H1 (cell line): Measurements from ENCODE around the gene RBFOX1. TPM values are rescaled to one million over a fixed set of nuclear protein-coding genes. Genes with fewer than 3 reads are reported as not detected.

Experiments
- CTCF ChIA-PET: fragments of 300-600 bp; sonication (Branson Sonifier 250); formaldehyde crosslinking; loops from one replicate; lab custom pipeline; 2021; ENCODE audit not compliant: partially characterized antibody; lab: Charles Lee
- POLR2A ChIA-PET: fragments of 300-600 bp; sonication (Branson Sonifier 250); formaldehyde crosslinking; loops from one replicate; lab custom pipeline; 2021; ENCODE audit warnings: inconsistent platforms; ENCODE audit not compliant: partially characterized antibody; lab: Charles Lee
- DNase-seq, 2 experiments: peaks; one replicate each; pipeline versions ENCODE4 v3.0.0 to v3.0.0-alpha.2; 2010 to 2022; ENCODE audit warnings: low spot score in 2 of 2, low read depth in 1 of 2, mixed read lengths in 1 of 2
- FAIRE-seq: peaks from 2 replicates; lab custom pipeline; 2011; peaks lifted over from hg19 to GRCh38; lab: Jason Lieb, UNC
- H2AFZ ChIP-seq: 2 replicates; pipeline ENCODE4 v1.8.1; 2012; ENCODE audit warnings: low read length, inconsistent platforms
- H2AK5ac ChIP-seq: 2 replicates; pipeline ENCODE4 v1.6.1; 2013; ENCODE audit warnings: low read depth, low read length
- H2BK120ac ChIP-seq: replicated peaks from 2 replicates; pipeline ENCODE3; 2013; ENCODE audit warnings: low read depth, low read length, inconsistent platforms
- H2BK12ac ChIP-seq: 2 replicates; pipeline ENCODE4 v1.6.1; 2013; ENCODE audit warnings: low read depth, low read length
- H2BK15ac ChIP-seq: 2 replicates; pipeline ENCODE4 v1.6.1; 2013; ENCODE audit warnings: low read length
- H2BK20ac ChIP-seq: 2 replicates; pipeline ENCODE4 v1.6.1; 2013; ENCODE audit warnings: low read length
- H2BK5ac ChIP-seq: 2 replicates; pipeline ENCODE4 v1.6.1; 2013; ENCODE audit warnings: low read depth, low read length
- H3K14ac ChIP-seq: 2 replicates; pipeline ENCODE4 v1.6.1; 2013; ENCODE audit warnings: inconsistent platforms; ENCODE audit not compliant: insufficient read length
- H3K18ac ChIP-seq: 2 replicates; pipeline ENCODE4 v1.6.1; 2013; ENCODE audit warnings: low read length; ENCODE audit errors: extremely low read depth
- H3K23ac ChIP-seq: 2 replicates; pipeline ENCODE4 v1.6.1; 2013; ENCODE audit warnings: inconsistent platforms; ENCODE audit not compliant: insufficient read length
- H3K23me2 ChIP-seq: 2 replicates; pipeline ENCODE4 v1.6.1; 2013; ENCODE audit warnings: low read depth, low read length
- H3K27ac ChIP-seq: 2 replicates; pipeline ENCODE4 v1.6.1; 2011; ENCODE audit warnings: low read depth, low read length, inconsistent platforms
- H3K27me3 ChIP-seq, 4 experiments: replicated peaks in 1 of 4; 1 replicate in 1 of 4; 2 replicates in 3 of 4; pipeline versions ENCODE4 v1.6.1 to v1.8.1; 2011 to 2013; ENCODE audit warnings: low read length in 3 of 4, mild to moderate bottlenecking in 3 of 4, inconsistent platforms in 2 of 4, mixed read lengths in 2 of 4, moderate library complexity in 1 of 4; ENCODE audit not compliant: control insufficient read depth in 3 of 4, insufficient read depth in 3 of 4; ENCODE audit errors: extremely low read depth in 1 of 4
- H3K36me3 ChIP-seq, 4 experiments: 2 replicates each; pipeline versions ENCODE4 v1.6.1 to v1.8.1; 2011 to 2013; ENCODE audit warnings: mild to moderate bottlenecking in 4 of 4, low read length in 3 of 4, moderate library complexity in 2 of 4, control low read depth in 1 of 4, inconsistent platforms in 1 of 4; ENCODE audit not compliant: insufficient read depth in 4 of 4, control insufficient read depth in 2 of 4
- H3K4ac ChIP-seq: replicated peaks from 2 replicates; pipeline ENCODE3; 2013; ENCODE audit warnings: low read length, low read depth, mixed read lengths, inconsistent platforms; ENCODE audit not compliant: insufficient read length
- H3K4me1 ChIP-seq, 4 experiments: replicated peaks in 1 of 4; 1 replicate in 1 of 4; 2 replicates in 3 of 4; pipeline versions ENCODE4 v1.6.1 to v1.8.1; 2011 to 2013; ENCODE audit warnings: low read length in 3 of 4, inconsistent platforms in 2 of 4, mixed read lengths in 1 of 4; ENCODE audit not compliant: insufficient read depth in 4 of 4, control insufficient read depth in 3 of 4
- H3K4me2 ChIP-seq, 2 experiments: 2 replicates each; pipeline versions ENCODE4 v1.6.1 to v1.8.1; 2011 to 2013; ENCODE audit warnings: low read depth in 2 of 2, low read length in 2 of 2, control low read depth in 1 of 2, inconsistent platforms in 1 of 2, mild to moderate bottlenecking in 1 of 2; ENCODE audit not compliant: insufficient read depth in 1 of 2
- H3K4me3 ChIP-seq, 4 experiments: fragments of 200-600, 300-600 bp in 1 of 4; sonication (generic), shearing (Covaris generic), sonication (Bioruptor Twin) in 1 of 4; 2 replicates each; pipeline versions ENCODE4 v1.5.1 to v1.8.1; 2011 to 2016; ENCODE audit warnings: low read length in 4 of 4, low read depth in 3 of 4, control low read depth in 2 of 4, inconsistent platforms in 2 of 4, mild to moderate bottlenecking in 2 of 4, mixed read lengths in 1 of 4, moderate library complexity in 1 of 4; ENCODE audit not compliant: insufficient read depth in 2 of 4; ENCODE audit errors: extremely low read depth in 1 of 4
- H3K56ac ChIP-seq: replicated peaks from 2 replicates; pipeline ENCODE3; 2013; ENCODE audit warnings: low read depth, mild to moderate bottlenecking, mixed read lengths, low read length, inconsistent platforms; ENCODE audit not compliant: insufficient read length
- H3K79me1 ChIP-seq: 2 replicates; pipeline ENCODE4 v1.6.1; 2013; ENCODE audit warnings: low read depth, low read length, control low read depth
- H3K79me2 ChIP-seq, 2 experiments: 2 replicates each; pipeline versions ENCODE4 v1.6.1 to v1.8.1; 2012 to 2013; ENCODE audit warnings: low read length in 2 of 2, mild to moderate bottlenecking in 2 of 2, inconsistent platforms in 1 of 2; ENCODE audit not compliant: insufficient read depth in 2 of 2, control insufficient read depth in 1 of 2
- H3K9ac ChIP-seq, 4 experiments: replicated peaks in 1 of 4; 1 replicate in 1 of 4; 2 replicates in 3 of 4; pipeline versions ENCODE4 v1.6.1 to v1.8.1; 2011 to 2013; ENCODE audit warnings: low read depth in 3 of 4, low read length in 3 of 4, control low read depth in 2 of 4, mild to moderate bottlenecking in 2 of 4, moderate library complexity in 2 of 4, inconsistent platforms in 1 of 4; ENCODE audit errors: extremely low read depth in 1 of 4
- H3K9me3 ChIP-seq, 2 experiments: 2 replicates each; pipeline versions ENCODE4 v1.6.1 to v1.8.1; 2012 to 2013; ENCODE audit warnings: mild to moderate bottlenecking in 2 of 2, moderate library complexity in 2 of 2, control low read depth in 1 of 2, inconsistent platforms in 1 of 2, low read depth in 1 of 2, low read length in 1 of 2, mixed read lengths in 1 of 2; ENCODE audit not compliant: insufficient read depth in 2 of 2
- H4K20me1 ChIP-seq, 2 experiments: replicated peaks in 1 of 2; 2 replicates each; pipeline versions ENCODE3 to v1.8.1; 2011 to 2013; ENCODE audit warnings: inconsistent platforms in 2 of 2, low read length in 2 of 2, mild to moderate bottlenecking in 1 of 2; ENCODE audit not compliant: insufficient read depth in 2 of 2, control insufficient read depth in 1 of 2
- H4K5ac ChIP-seq: 2 replicates; pipeline ENCODE4 v1.6.1; 2013; ENCODE audit warnings: low read length, low read depth, mixed read lengths, inconsistent platforms; ENCODE audit not compliant: insufficient read length
- H4K8ac ChIP-seq: 2 replicates; pipeline ENCODE4 v1.8.0; 2013; ENCODE audit warnings: mild to moderate bottlenecking, moderate library complexity, low read length, inconsistent platforms; ENCODE audit not compliant: insufficient read depth; ENCODE audit errors: extremely low read depth
- H4K91ac ChIP-seq: replicated peaks from 2 replicates; pipeline ENCODE3; 2013; ENCODE audit warnings: low read length, mixed read lengths, inconsistent platforms; ENCODE audit not compliant: insufficient read length
- BRCA1 ChIP-seq: IDR thresholded peaks from 2 replicates; pipeline ENCODE4 v1.6.1; 2012; ENCODE audit warnings: low read depth, low read length, improper control_type of control experiment
- CREB1 ChIP-seq: IDR thresholded peaks from 2 replicates; pipeline ENCODE4 v1.6.1; 2012; ENCODE audit warnings: inconsistent platforms
- CTBP2 ChIP-seq: IDR thresholded peaks from 2 replicates; pipeline ENCODE4 v1.7.0; 2011; ENCODE audit warnings: borderline replicate concordance, mild to moderate bottlenecking, moderate library complexity, mixed read lengths, low read length; ENCODE audit not compliant: insufficient read depth, insufficient read length
- E2F6 ChIP-seq: IDR thresholded peaks from 2 replicates; pipeline ENCODE4 v1.6.1; 2012; ENCODE audit warnings: inconsistent platforms
- EP300 ChIP-seq, 2 experiments: IDR thresholded peaks; 1 replicate in 1 of 2; 2 replicates in 1 of 2; pipeline ENCODE4 v1.6.1; 2011 to 2012; ENCODE audit warnings: low read depth in 2 of 2, low read length in 2 of 2, mild to moderate bottlenecking in 2 of 2, borderline replicate concordance in 1 of 2, inconsistent platforms in 1 of 2, moderate library complexity in 1 of 2
- HDAC2 ChIP-seq, 2 experiments: fragments of 300-600 bp in 1 of 2; sonication (generic) in 1 of 2; IDR thresholded peaks; 2 replicates each; pipeline ENCODE4 v1.6.1; 2011 to 2012; ENCODE audit warnings: low read depth in 2 of 2, low read length in 2 of 2, mild to moderate bottlenecking in 2 of 2, moderate library complexity in 2 of 2, borderline replicate concordance in 1 of 2, inconsistent platforms in 1 of 2
- KDM1A ChIP-seq: fragments of 200-600, 300-600 bp; sonication (generic); IDR thresholded peaks from 2 replicates; pipeline ENCODE4 v1.7.1; 2016; ENCODE audit warnings: mild to moderate bottlenecking, low read length, borderline replicate concordance
- PHF8 ChIP-seq: fragments of 200-600 bp; sonication (generic); conservative IDR thresholded peaks from 2 replicates; pipeline ENCODE4 v1.7.1; 2012; ENCODE audit warnings: low read depth, mild to moderate bottlenecking, inconsistent platforms, low read length, moderate library complexity
- SAP30 ChIP-seq: fragments of 300-600 bp; sonication (generic); IDR thresholded peaks from 2 replicates; pipeline ENCODE4 v1.7.1; 2012; ENCODE audit warnings: low read length, moderate library complexity, mild to moderate bottlenecking, inconsistent platforms; ENCODE audit not compliant: insufficient read depth, insufficient replicate concordance
- TEAD4 ChIP-seq: IDR thresholded peaks from 2 replicates; pipeline ENCODE4 v1.6.1; 2012; ENCODE audit warnings: low read depth, low read length, inconsistent platforms, mixed read lengths
- YY1 ChIP-seq: IDR thresholded peaks from 2 replicates; pipeline ENCODE4 v1.6.1; 2011; ENCODE audit warnings: low read depth, mild to moderate bottlenecking, low read length
- WGBS, 2 experiments: shearing (Covaris generic) in 1 of 2; methylation state at CpG; one replicate each; pipeline versions ENCODE4 v1.1.6 to v1.1.7; 2013 to 2015; ENCODE audit warnings: low lambda C conversion rate in 2 of 2, mixed read lengths in 2 of 2, inconsistent platforms in 1 of 2, low coverage in 1 of 2, missing lambda C conversion rate in 1 of 2; ENCODE audit not compliant: insufficient replicate concordance in 2 of 2, insufficient coverage in 1 of 2, insufficient read length in 1 of 2; ENCODE audit errors: extremely low coverage in 1 of 2, missing lambda C conversion rate in 1 of 2; 5-methylcytosine and 5-hydroxymethylcytosine counted together
- polyA plus RNA-seq, 7 experiments: library from polyadenylated mRNA; depleted of rRNA in 3 of 7; stranded (reverse) in 5 of 7; unstranded in 2 of 7; fragments of >200 nt in 5 of 7; fragments of 200-250 nt in 2 of 7; gene quantifications; 1 replicate in 5 of 7; 2 replicates in 1 of 7; 4 replicates in 1 of 7; pipeline versions ENCODE4 v1.2.1 to v1.2.3, GENCODE V29; 2011 to 2013; ENCODE audit warnings: missing spikeins in 2 of 7, mixed read lengths in 2 of 7
- total RNA-seq: library from RNA; stranded (reverse); fragmentation: NEBNext Ultra II Directional; extraction: Animal tissue kit (Norgen Biotek cat#: 25700); gene quantifications from 2 replicates; pipeline ENCODE4 v1.2.1, GENCODE V29; 2021

Gene RBFOX1
- total and polyA plus RNA-seq, 2 of the 8 experiments (the other 6 are each of a cell fraction or from before 2014, with no cell fraction given): 1.7 to 2.8 TPM

GRCh38 chr16:7638306-7638705 lies 305.7 kb downstream of the RBFOX1 start:
- Histone ChIP-seq H2BK120ac (no peak overlapping the region), H3K56ac (no peak overlapping the region), H4K5ac (no peak overlapping the region), H2BK15ac (no peak overlapping the region), H3K4me1 (peaks cover 0 to 10% (median 4%) of the 10 kb centered on the region in 4 experiments; a peak in 4 of 7 replicates), H3K4me3 (no peak overlapping the region), H3K4me2 (no peak overlapping the region), H3K4ac (no peak overlapping the region), H3K9ac (no peak overlapping the region), H4K91ac (no peak overlapping the region), H3K79me2 (no peaks in the 10 kb centered on the region), H3K14ac (no peak overlapping the region), H4K20me1 (no peaks in the 10 kb centered on the region), H2BK20ac (no peak overlapping the region), H3K9me3 (no peaks in the 10 kb centered on the region), H3K27ac (no peak overlapping the region), H2AK5ac (no peak overlapping the region), H3K23ac (no peak overlapping the region), H2BK5ac (no peak overlapping the region), H3K27me3 (no peaks in the 10 kb centered on the region; a peak in 1 of 7 replicates), H2BK12ac (no peak overlapping the region), H2AFZ (no peak overlapping the region), H3K18ac (no peak overlapping the region), H4K8ac (no peak overlapping the region), H3K79me1 (no peaks in the 10 kb centered on the region), H3K36me3 (no peaks in the 10 kb centered on the region), H3K23me2 (no peaks in the 10 kb centered on the region)
- WGBS, 2 experiments: 90% methylated on average over 5 of the region's 5 CpGs; no CpG with 5 or more reads in 1 of the 2 experiments
- DNase-seq (no peak), FAIRE-seq (no peak)
- CTCF ChIA-PET: no interaction called here
- POLR2A ChIA-PET: no interaction called here
- TF ChIP-seq TEAD4 (no peak), SAP30 (no peak), E2F6 (no peak), YY1 (no peak), PHF8 (no peak), KDM1A (no peak), BRCA1 (no peak), HDAC2 (IDR thresholded peaks at IDR 0.05; ENCODE audit: borderline replicate concordance in 1 of 2, low read depth in 2 of 2, low read length in 2 of 2) (no peak), EP300 (IDR thresholded peaks at IDR 0.05; ENCODE audit: borderline replicate concordance in 1 of 2, low read depth in 2 of 2, low read length in 2 of 2) (no peak), CTBP2 (no peak), CREB1 (no peak)
